ENCODE measurements around the gene MMS22L.
"Not testable (repeated sequence)": the region's sequence is repeated elsewhere in the genome, so short reads cannot be mapped to it uniquely, and the experiment has no call there.

Gene MMS22L

GRCh38 chr6:97240222-97240621, 42.8 kb downstream of the MMS22L start:
- no peak for DNase-seq (ENCODE audit: low read depth)

DNA sequence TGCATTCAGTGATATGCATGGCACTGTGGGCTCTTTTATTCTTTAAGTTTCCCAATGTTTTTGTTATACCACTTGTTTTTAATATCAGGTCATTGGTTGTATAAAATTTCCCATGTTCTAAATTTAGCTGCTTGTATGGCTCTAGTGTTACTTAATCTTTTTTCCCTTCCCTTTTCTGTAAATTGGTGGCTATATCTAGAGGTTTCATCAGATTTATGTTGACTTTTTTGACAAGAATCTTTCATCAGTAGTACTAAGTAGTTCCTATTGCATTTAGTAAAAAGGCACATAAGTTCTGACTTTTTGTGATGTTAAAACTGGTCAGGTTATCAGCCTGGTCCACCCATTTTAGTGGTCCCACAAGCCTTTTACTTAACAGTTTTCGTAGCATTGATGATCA, 51.1 kb downstream of the MMS22L start:
- no peak for DNase-seq (ENCODE audit: low read depth)

DNA sequence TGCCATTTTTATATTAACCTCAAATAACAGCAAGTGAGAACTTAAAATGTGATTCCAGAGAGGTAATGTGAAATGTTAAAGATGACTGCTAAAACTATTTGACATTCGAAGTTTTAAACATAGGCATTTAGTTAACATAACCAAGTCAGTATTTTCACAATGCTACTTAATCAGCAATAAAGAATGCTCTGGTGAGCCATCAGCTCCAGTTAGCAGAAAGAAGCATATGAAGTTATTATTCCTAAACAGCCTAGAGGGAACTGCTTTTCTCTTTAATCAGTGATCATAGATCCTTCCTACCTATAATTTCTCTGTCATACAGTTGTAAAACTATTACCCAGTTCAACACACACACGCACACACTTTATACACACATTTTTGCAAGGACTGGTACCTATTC, 60.1 kb downstream of the MMS22L start:
- DNase-seq (ENCODE audit: low read depth): no peak

DNA sequence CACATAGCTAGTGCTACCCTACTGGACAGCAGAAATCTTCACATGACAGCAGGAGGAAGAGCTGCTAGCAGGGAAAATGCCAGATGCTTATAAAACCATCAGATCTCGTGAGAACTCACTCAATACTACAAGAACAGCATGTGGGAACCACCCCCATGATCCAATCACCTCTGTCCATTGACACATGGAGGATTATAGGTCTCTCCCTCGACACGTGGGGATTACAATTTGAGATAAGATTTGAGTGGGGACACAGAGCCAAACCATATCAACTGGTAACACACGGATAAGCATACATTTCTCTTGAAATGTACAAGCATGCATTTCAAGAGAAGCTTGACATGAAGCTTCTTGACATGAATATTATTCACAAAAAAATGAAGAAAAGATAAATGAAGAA, 64.1 kb downstream of the MMS22L start:
- no peak for DNase-seq (ENCODE audit: low read depth)

DNA sequence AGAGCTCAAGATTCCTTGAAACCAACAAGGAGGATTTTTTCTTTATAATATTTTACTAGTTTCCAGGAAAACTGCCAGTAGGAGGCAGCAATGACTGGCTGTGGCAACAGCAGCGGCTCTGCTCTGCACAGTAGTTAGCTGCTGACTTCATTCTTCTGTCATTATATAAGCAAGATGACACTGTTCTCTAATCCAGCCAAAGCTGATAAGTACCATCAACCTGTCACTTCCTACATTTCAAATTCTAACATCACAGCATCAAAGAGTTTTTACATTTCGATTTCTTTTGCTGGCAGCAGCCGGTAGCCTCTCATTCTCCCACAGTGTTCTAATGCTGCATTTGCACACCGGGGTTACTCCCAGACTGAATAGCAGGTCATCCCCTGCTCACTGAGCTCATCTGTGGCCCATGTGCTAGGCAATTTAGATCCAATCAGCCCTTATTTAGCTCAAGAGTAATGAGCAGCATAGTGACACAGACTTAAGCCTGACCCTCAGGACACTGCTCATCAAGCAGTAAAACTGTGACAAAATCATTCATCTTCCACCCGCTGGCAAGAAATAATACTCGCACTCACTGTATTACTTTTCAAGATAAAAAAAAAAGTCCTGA, 67.8 kb downstream of the MMS22L start:
- DNase-seq (ENCODE audit: low read depth): no peak

DNA sequence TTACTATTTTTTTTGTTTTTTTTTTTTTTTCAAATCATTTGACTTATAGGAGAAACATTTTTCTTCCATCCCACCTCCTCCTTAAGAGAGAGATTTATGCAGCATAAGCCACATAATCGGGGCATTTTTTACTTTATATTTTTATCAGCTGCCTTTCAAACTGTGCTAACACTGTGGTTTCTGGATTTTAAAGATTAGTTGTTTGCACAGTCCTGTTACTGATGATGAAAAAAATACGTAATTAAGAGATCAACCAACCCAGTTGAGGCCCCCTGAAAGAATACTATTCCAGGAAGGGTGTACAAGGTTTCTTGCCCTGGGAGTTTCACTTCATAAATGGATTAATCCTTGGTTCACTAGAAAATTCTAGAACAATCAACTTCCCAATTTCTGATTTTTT, 68.3 kb downstream of the MMS22L start:
- DNase-seq (ENCODE audit: low read depth): no peak

- no peak for DNase-seq (ENCODE audit: low read depth)
These were observed 75.6 kb downstream of the MMS22L start for GRCh38 chr6:97207383-97207782.

DNA sequence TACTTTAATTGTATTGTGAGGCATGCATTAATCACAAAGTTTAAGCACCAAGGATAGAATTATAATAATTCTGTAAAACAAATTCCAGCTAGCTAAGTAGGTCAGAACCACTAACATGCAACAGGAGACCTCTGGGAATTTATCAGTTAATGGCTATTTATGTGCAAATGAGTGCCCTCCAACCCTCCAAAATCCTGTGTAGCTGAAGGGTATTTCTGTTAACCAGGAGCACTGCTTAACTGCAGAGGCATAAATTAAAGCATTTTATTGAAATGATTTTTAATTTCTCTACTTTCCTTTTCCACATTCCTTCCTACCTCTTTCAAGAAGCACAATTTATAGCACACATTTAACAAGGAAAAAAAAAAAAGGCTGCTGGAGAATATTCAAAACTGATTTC, 77.0 kb downstream of the MMS22L start:
- DNase-seq (ENCODE audit: low read depth): no peak

- DNase-seq (ENCODE audit: low read depth): no peak
These were observed 79.7 kb downstream of the MMS22L start for GRCh38 chr6:97203343-97203742.

DNA sequence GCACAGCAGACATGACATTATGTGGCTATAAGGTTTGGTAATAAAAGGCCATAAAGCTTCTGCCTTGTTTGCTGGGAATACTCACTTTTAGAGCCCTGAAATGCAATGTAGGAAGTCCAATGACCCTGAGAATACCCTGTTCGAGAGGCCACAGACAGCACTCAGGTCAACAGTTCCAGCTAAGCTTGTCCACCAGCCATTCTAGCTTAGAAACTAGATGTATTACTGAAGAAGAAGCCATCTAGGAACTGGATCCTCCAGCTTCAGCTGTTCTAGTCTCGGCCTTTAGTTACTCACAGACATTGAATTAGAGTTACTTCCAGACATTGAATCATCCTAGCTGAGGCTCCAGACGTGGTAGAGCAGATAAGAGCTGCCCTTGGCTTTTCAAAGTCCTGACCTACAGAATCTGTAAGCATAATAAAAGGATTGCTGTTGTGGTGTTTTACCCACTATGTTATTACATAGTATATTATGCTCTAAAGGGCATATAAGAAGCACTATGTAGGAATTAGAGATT, 84.9 kb downstream of the MMS22L start:
- no peak for DNase-seq (ENCODE audit: low read depth)

- no peak for DNase-seq (ENCODE audit: low read depth)
These were observed 87.9 kb downstream of the MMS22L start for GRCh38 chr6:97195117-97195516.

DNA sequence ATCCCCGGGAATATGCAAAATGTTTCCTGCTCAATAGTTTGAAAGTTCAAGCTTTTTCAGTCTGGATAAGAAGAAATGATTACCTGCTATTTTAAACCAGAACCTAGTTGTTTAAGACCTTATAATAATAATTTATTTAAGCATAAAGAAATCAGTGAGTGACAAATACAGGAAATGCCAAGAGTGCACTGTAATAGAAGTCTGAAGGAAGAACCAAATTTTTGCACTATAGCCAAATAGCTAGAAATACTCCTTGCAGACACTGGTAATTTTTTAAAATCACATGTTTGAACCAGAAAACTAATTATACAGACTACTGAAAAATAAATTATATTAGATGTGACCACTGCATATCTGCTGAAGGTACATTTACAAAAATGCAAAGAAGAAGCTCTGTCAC, 93.2 kb downstream of the MMS22L start:
- DNase-seq (ENCODE audit: low read depth): no peak

DNA sequence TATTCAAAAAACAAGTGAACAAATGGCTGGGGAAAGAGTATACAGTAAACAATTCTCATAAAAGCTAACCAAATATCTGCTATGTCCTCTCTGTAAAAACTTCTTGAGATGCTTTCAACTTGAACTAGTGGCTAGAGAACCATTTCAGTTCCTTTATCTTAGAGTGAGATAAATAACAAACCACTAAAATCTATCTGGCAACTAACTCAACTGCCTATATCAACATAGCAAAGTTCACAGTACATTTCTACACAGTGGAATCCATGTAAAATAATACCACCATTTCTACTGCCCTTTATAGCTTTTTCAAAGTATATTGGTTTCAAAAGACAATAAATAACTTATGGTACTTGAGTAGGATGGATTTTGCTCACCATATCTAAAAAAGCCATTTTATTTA, 95.1 kb downstream of the MMS22L start:
- DNase-seq (ENCODE audit: low read depth): no peak

GRCh38 chr6:97186416-97186999, 96.5 kb downstream of the MMS22L start:
- DNase-seq (ENCODE audit: low read depth): peak; percentile 41

GRCh38 chr6:97177905-97178304, 105.1 kb downstream of the MMS22L start:
- DNase-seq (ENCODE audit: low read depth): no peak

DNA sequence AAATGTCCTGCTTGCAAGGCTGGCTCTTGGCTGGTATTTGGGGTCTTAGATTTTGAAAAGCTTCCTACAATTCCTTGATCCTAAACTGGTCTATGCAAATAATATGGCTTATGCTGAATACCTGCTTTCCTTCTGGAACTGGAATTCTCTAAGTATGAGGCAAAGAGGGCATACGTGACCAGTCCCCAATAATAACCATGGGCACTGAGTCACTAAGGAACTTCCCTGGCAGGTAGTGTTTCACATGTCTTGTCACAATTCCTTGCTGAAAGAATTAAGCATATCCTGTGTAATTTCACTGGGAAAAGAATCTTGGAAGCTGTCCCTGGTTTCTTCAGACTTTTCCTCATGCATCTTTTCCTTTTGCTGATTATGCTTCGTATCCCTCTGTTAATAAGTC, 106.5 kb downstream of the MMS22L start:
- no peak for DNase-seq (ENCODE audit: low read depth)

DNA sequence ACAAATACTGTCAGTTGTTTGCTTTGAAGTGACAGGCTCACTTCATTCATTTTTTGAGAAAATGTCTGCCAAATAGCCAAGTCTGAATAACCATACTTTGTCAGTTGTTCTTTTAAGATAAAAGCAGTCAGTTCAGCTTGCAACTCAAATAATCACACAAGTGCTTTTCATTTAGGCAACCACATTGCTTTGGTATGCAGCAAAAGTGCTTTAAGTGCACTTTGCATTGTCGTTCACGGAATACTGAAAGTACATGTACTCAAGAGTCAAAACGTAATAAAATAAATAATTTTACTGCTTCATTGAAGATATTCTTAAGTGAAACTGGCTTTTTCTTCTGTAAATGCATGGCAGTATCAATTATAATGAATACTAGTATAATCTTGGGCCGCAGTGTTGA, 107.2 kb downstream of the MMS22L start:
- no peak for DNase-seq (ENCODE audit: low read depth)

DNA sequence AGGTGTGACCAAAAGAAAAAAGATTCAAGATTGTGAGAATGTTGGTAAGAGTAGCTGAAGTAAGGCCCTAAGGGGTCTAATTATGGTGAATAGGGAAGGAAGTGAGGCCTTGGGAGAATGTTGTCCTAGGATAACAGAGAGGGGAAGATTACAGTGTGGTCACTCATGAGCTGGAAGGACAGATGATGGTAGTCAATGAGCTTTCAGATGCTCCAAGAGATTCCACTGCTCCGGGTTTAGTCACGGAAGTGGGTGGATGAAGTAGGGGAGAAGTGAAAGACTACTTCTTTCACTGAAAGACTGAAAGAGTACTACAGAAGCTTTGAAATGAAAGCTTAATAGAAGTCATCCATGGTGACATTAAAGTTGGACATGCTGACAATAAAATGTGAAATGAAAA, 108.5 kb downstream of the MMS22L start:
- DNase-seq (ENCODE audit: low read depth): no peak

- no peak for DNase-seq (ENCODE audit: low read depth)
These were observed 122.7 kb downstream of the MMS22L start for GRCh38 chr6:97160280-97160679.

DNA sequence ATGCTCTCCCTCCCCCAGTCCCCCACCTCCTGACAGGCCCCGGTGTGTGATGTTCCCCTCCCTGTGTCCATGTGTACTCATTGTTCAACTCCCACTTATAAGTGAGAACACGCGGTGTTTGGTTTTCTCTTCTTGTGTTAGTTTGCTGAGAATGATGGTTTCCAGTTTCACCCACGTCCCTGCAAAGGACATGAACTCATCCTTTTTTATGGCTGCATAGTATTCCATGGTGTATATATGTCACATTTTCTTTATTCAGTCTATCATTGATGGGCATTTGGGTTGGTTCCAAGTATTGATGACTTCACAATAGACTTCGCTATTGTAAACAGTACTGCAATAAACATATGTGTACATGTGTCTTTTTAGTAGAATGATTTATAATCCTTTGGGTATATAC, 127.6 kb downstream of the MMS22L start:
- DNase-seq (ENCODE audit: low read depth): not testable (repeated sequence)

- DNase-seq (ENCODE audit: low read depth): no peak
These were observed 129.0 kb downstream of the MMS22L start for GRCh38 chr6:97154015-97154414.

DNA sequence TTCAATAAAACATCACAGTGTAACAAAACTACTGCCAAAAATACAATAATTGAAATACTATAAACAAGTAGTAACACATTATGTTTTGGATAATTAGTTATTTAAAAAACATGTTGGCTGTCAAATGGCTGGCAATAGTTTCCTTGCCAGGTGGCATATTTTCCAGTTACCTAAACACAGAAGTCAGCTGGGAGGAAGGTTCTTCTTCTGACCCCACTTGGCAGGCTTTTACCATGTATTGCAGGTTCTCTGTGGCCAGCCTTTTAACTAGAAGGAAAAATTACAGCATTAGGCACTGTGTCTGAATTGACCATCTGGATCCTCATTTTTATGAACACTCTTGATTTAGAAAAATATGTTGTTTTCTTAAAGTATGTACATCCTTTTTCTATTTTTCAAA, 131.4 kb downstream of the MMS22L start:
- DNase-seq (ENCODE audit: low read depth): no peak

- no peak for DNase-seq (ENCODE audit: low read depth)
These were observed 132.1 kb downstream of the MMS22L start for GRCh38 chr6:97150932-97151331.

DNA sequence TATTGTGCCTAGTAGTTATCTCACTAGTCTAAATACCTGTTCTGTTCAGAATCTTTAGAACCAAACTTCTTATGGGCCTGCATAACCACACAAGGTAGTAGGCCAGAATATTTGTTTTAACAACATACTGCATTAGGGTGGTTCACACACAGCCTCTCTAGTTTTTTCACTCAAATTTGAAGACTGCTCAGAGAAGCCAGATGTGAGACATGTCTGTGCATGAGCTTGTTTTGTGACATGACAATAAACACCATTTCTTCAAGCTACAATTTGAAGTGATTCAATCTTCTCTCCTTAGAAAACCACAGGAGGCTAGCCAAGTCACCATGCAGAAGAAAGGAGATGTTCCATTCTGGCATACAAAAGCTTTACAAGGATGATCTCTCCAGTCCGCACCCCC, 135.6 kb downstream of the MMS22L start:
- DNase-seq (ENCODE audit: low read depth): no peak

All from stimulated activated CD8-positive, alpha-beta memory T cell treated with anti-CD3 and anti-CD28 coated beads, Interleukin-15, amount 100 ng/mL, for 1 hour (primary cell).